ENCODE measurements around the gene PPIL3. TPM values are rescaled to one million over a fixed set of nuclear protein-coding genes. Genes with fewer than 3 reads are reported as not detected.

Gene PPIL3
- total and polyA plus RNA-seq, 9 of the 15 experiments (the other 6 are each of a cell fraction or from before 2014, with no cell fraction given), result 22.4 to 66.2 (median 49.0) TPM

DNA sequence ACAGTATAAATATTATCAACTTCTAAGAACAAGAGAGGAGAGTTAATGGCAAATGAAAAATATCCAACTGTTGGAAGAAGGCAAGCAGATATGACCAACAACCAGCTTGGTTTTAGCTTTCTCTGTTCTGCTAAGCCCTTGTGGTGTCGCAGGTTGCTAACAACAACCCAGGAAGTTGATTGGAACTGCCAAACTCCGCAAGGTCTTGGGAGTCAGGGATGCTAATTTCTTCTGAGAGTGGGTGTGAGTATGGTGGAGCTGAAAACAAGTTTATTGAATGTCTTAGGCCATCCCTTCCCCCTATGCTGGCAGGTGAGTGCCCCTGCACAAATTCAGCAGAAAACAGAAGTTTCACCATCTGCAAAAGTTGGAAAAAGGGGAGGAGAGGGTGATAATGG is 59.6 kb downstream of the PPIL3 start:
- Histone ChIP-seq H2AFZ (ENCODE audit: low read depth, low read length) (no peak overlapping the region), H4K20me1 (replicated peaks; ENCODE audit: control insufficient read depth, insufficient read depth, low read length) (no peaks in the 10 kb centered on the region), H3K4me1 (replicated peaks in 1 of 2; ENCODE audit: control insufficient read depth in 2 of 2, insufficient read depth in 2 of 2, low read length in 2 of 2) (no peaks in the 10 kb centered on the region), H3K36me3 (ENCODE audit: control insufficient read depth, insufficient read depth, low read length) (no peaks in the 10 kb centered on the region), H3K27me3 (ENCODE audit: control insufficient read depth in 2 of 2, insufficient read depth in 2 of 2, low read length in 2 of 2) (no peaks in the 10 kb centered on the region), H3K9me1 (ENCODE audit: control insufficient read depth, insufficient read depth, low read length) (no peaks in the 10 kb centered on the region), H3K79me2 (ENCODE audit: control insufficient read depth, insufficient read depth, low read length) (no peaks in the 10 kb centered on the region), H3K4me3 (no peak overlapping the region), H3K27ac (ENCODE audit: extremely low read depth, low read depth, low read length) (no peak overlapping the region), H3K4me2 (ENCODE audit: insufficient read depth, low read length) (no peak overlapping the region), H3K9me3 (replicated peaks; ENCODE audit: control insufficient read depth, insufficient read depth, low read depth, low read length) (no peaks in the 10 kb centered on the region), H3K9ac (ENCODE audit: insufficient read depth in 1 of 2, low read depth in 2 of 2, low read length in 2 of 2) (no peak overlapping the region)
- FAIRE-seq, result no peak
- TF ChIP-seq IRF2 (CRISPR knock-in tag; IDR thresholded peaks at IDR 0.05) (no peak), HMG20B (CRISPR knock-in tag; IDR thresholded peaks at IDR 0.05) (no peak), PPARD (CRISPR knock-in tag; IDR thresholded peaks at IDR 0.05) (no peak), PRPF4 (IDR thresholded peaks at IDR 0.05; ENCODE audit: insufficient read depth, low read depth, low read length, poor library complexity, severe bottlenecking) (no peak), RAD51 (IDR thresholded peaks at IDR 0.05; ENCODE audit: borderline replicate concordance, low read depth) (no peak), ZNF347 (CRISPR knock-in tag; IDR thresholded peaks at IDR 0.05; ENCODE audit: low read depth) (no peak), SRSF7 (optimal IDR thresholded peaks at IDR 0.05; ENCODE audit: low read depth, low read length) (no peak), SNRNP70 (optimal IDR thresholded peaks at IDR 0.05; ENCODE audit: low read depth, low read length) (no peak), HIVEP1 (CRISPR knock-in tag; IDR thresholded peaks at IDR 0.05) (no peak), ZNF507 (tag; conservative IDR thresholded peaks at IDR 0.05) (no peak), JUN (IDR thresholded peaks at IDR 0.05; ENCODE audit: borderline replicate concordance, low read depth, low read length) (no peak), JUN (CRISPR knock-in tag; IDR thresholded peaks at IDR 0.05; ENCODE audit: borderline replicate concordance) (no peak)
- TF ChIP-seq, protein P1, sequence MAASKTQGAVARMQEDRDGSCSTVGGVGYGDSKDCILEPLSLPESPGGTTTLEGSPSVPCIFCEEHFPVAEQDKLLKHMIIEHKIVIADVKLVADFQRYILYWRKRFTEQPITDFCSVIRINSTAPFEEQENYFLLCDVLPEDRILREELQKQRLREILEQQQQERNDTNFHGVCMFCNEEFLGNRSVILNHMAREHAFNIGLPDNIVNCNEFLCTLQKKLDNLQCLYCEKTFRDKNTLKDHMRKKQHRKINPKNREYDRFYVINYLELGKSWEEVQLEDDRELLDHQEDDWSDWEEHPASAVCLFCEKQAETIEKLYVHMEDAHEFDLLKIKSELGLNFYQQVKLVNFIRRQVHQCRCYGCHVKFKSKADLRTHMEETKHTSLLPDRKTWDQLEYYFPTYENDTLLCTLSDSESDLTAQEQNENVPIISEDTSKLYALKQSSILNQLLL (CRISPR knock-in tag; IDR thresholded peaks at IDR 0.05; ENCODE audit: borderline replicate concordance), result no peak
- TF ChIP-seq, protein P2, sequence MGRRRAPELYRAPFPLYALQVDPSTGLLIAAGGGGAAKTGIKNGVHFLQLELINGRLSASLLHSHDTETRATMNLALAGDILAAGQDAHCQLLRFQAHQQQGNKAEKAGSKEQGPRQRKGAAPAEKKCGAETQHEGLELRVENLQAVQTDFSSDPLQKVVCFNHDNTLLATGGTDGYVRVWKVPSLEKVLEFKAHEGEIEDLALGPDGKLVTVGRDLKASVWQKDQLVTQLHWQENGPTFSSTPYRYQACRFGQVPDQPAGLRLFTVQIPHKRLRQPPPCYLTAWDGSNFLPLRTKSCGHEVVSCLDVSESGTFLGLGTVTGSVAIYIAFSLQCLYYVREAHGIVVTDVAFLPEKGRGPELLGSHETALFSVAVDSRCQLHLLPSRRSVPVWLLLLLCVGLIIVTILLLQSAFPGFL (CRISPR knock-in tag; IDR thresholded peaks at IDR 0.05), result no peak
- TF ChIP-seq, protein P3, sequence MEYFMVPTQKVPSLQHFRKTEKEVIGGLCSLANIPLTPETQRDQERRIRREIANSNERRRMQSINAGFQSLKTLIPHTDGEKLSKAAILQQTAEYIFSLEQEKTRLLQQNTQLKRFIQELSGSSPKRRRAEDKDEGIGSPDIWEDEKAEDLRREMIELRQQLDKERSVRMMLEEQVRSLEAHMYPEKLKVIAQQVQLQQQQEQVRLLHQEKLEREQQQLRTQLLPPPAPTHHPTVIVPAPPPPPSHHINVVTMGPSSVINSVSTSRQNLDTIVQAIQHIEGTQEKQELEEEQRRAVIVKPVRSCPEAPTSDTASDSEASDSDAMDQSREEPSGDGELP (CRISPR knock-in tag; IDR thresholded peaks at IDR 0.05; ENCODE audit: borderline replicate concordance), result no peak
- BruUV-seq (replicated peaks), result no TSS peak
- no peak for ATAC-seq
- in situ Hi-C loops (cut with MboI) (no loop called here), intact Hi-C loops (cut with micrococcal nuclease) (no loop called here)
- ChIA-PET POLR2A (interaction anchor here (0.9 to 3.2 kb wide), 4 partner anchors 12 to 32 kb away, joined by 3 to 17 read pairs (median 8); no protein-coding TSS in a partner anchor), CTCF (ENCODE audit: low intra/inter-chr PET ratio) (no interaction called here)
- 53% methylated on average over 2 of the region's 2 CpGs for WGBS (ENCODE audit: insufficient coverage, low coverage, missing lambda C conversion rate)
- no peak for DNase-seq (ENCODE audit: extremely low read depth in 1 of 4, low spot score in 3 of 4)
